Measurements from ENCODE around the gene MAP4K3. TPM values are rescaled to one million over a fixed set of nuclear protein-coding genes. Genes with fewer than 3 reads are reported as not detected.

MAP4K3 gene
- total RNA-seq, 1 experiment from 2014 or later: 36.0 TPM

DNA sequence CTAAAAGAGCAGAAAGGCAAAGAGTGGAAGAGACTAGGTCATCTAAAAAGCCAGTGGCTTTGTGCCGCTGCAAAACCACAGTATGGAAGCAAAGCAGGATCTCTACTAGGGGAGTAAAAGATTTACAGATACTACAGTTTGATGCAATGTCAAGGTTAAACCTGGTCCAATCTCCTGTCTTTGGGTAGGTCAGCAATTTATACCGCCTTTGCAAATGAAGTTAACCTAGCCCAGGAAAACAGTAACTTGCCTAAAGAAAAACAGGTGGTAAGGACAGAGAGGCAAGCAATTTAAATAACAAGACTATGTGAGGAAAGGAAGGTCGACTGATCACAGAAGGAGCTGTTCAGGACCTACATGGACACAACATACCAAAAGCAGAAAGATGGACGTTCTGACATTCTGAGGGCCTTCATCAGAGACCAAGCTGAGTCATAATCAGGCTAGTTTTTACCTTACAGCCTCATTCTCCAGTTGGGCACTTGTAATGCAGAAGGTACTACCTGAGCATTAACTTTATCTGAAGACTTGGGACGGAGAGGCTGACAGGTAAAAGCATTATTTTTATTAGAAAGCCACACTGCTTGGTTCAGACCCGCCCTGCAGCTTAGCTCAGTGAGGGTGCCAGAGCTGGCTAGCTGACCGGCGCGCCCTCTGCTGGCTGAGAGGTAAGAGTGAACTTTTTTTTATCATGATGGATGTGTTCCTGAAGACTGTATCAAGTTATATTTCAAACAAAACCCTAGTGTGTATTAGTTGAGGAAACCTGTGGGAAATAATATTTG is 209.3 kb downstream of the MAP4K3 start:
- no peaks in the 10 kb centered on the region for H3K27me3 Mint-ChIP-seq (ENCODE audit: insufficient read depth, unreplicated experiment)
- BruUV-seq (replicated peaks): no TSS peak
- DNase-seq (ENCODE audit: unreplicated experiment): peak; percentile 65

DNA sequence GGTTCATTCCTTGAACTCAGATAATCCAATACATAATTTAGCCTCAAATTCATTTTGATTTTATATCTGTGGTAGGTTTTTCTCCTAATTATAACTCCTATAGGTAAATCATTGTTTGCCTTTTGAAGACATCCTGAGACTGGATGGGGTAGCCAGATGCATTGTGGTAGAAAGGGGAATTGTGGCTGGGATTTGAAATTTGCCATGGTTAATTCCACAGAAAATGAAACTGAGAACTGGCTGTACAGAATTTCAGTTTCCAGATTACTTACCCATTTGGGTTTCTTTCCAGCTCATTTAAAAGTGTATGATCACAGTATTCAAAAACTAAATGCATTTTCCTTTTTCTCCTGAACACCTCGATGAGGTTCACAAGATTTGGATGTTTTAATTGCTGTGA is 211.5 kb downstream of the MAP4K3 start:
- TF ChIP-seq, protein P1, sequence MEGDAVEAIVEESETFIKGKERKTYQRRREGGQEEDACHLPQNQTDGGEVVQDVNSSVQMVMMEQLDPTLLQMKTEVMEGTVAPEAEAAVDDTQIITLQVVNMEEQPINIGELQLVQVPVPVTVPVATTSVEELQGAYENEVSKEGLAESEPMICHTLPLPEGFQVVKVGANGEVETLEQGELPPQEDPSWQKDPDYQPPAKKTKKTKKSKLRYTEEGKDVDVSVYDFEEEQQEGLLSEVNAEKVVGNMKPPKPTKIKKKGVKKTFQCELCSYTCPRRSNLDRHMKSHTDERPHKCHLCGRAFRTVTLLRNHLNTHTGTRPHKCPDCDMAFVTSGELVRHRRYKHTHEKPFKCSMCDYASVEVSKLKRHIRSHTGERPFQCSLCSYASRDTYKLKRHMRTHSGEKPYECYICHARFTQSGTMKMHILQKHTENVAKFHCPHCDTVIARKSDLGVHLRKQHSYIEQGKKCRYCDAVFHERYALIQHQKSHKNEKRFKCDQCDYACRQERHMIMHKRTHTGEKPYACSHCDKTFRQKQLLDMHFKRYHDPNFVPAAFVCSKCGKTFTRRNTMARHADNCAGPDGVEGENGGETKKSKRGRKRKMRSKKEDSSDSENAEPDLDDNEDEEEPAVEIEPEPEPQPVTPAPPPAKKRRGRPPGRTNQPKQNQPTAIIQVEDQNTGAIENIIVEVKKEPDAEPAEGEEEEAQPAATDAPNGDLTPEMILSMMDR (IDR thresholded peaks at IDR 0.05; ENCODE audit: unreplicated experiment): no peak
- no peaks in the 10 kb centered on the region for H3K36me3 Mint-ChIP-seq (ENCODE audit: insufficient read depth, unreplicated experiment)
- H3K9me3 Mint-ChIP-seq (ENCODE audit: unreplicated experiment): no peaks in the 10 kb centered on the region
- no peak overlapping the region for H3K27ac Mint-ChIP-seq (ENCODE audit: low read depth, unreplicated experiment)
- ChIA-PET POLR2A (interaction anchor here (0.9 to 2.3 kb wide), 4 partner anchors 99 to 161 kb away, joined by 3 to 10 read pairs (median 5); partner anchors contain the start of gene SOS1), CTCF (interaction anchor here (0.5 to 6.4 kb wide), 4 partner anchors 10 to 177 kb away, joined by 3 to 184 read pairs (median 3); no protein-coding TSS in a partner anchor)
- no TSS peak for BruUV-seq (replicated peaks)
- H3K4me3 Mint-ChIP-seq (ENCODE audit: unreplicated experiment): no peak overlapping the region
- peaks cover 5% of the 10 kb centered on the region for H3K4me1 Mint-ChIP-seq (ENCODE audit: insufficient read depth, unreplicated experiment)
- no peak for DNase-seq (ENCODE audit: unreplicated experiment)
- intact Hi-C loops (cut with micrococcal nuclease): loop anchor here (5.0 kb wide), 1 partner anchor 473 kb away; the partner anchor contains the start of gene SRSF7
- H3K27me3 Mint-ChIP-seq (ENCODE audit: insufficient read depth, unreplicated experiment): no peaks in the 10 kb centered on the region

More for the DNA sequence above, 209.3 kb downstream of the MAP4K3 start:
- no peaks in the 10 kb centered on the region for H3K36me3 Mint-ChIP-seq (ENCODE audit: insufficient read depth, unreplicated experiment)
- TF ChIP-seq, protein P1 (IDR thresholded peaks at IDR 0.05; ENCODE audit: unreplicated experiment): peak; percentile 71
- ChIA-PET POLR2A (interaction anchor here (0.7 to 4.2 kb wide), 4 partner anchors 60 to 171 kb away, joined by 3 to 59 read pairs (median 6); partner anchors contain the start of gene SOS1), CTCF (interaction anchor here (0.5 to 6.4 kb wide), 30 partner anchors 10 to 280 kb away, joined by 3 to 184 read pairs (median 4); partner anchors contain the start of gene SOS1)
- no peaks in the 10 kb centered on the region for H3K9me3 Mint-ChIP-seq (ENCODE audit: unreplicated experiment)
- H3K27ac Mint-ChIP-seq (ENCODE audit: low read depth, unreplicated experiment): no peak overlapping the region
- H3K4me3 Mint-ChIP-seq (ENCODE audit: unreplicated experiment): no peak overlapping the region
- peaks cover 5% of the 10 kb centered on the region for H3K4me1 Mint-ChIP-seq (ENCODE audit: insufficient read depth, unreplicated experiment)
- intact Hi-C loops (cut with micrococcal nuclease): loop anchor here (1.0 to 5.0 kb wide), 3 partner anchors 108 to 476 kb away; partner anchors contain the start of gene SRSF7

DNA sequence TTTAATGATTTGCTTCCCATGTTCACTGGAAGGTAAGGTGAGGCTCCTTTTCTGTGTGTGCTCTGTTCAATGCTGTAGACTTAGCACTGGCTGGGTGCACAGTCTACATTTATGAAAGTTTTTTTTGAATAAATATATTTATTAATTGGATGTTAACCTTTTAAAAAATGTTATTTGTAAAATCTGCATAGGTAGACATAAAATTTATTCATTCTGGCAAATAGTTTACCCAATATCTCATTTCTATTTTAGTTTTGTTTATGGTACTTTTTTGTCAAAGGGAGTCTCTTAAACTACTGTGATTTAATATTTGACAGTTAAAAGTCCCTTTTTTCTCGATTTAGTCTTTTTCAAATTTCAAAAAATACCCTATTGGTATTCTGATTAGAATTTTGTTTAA is 213.2 kb downstream of the MAP4K3 start:
- Mint-ChIP-seq H3K27me3 (ENCODE audit: insufficient read depth, unreplicated experiment) (no peaks in the 10 kb centered on the region), H3K4me1 (ENCODE audit: insufficient read depth, unreplicated experiment) (peaks cover 5% of the 10 kb centered on the region), H3K36me3 (ENCODE audit: insufficient read depth, unreplicated experiment) (no peaks in the 10 kb centered on the region), H3K9me3 (ENCODE audit: unreplicated experiment) (no peaks in the 10 kb centered on the region), H3K4me3 (ENCODE audit: unreplicated experiment) (no peak overlapping the region), H3K27ac (ENCODE audit: low read depth, unreplicated experiment) (no peak overlapping the region)
- no TSS peak for BruUV-seq (replicated peaks)
- DNase-seq (ENCODE audit: unreplicated experiment): no peak
- POLR2A ChIA-PET: interaction anchor here (0.6 kb wide), 1 partner anchor 59 kb away, joined by 3 read pairs; no protein-coding TSS in a partner anchor
- TF ChIP-seq, protein P1 (IDR thresholded peaks at IDR 0.05; ENCODE audit: unreplicated experiment): no peak
- CTCF ChIA-PET: interaction anchor here (0.9 kb wide), 1 partner anchor 276 kb away, joined by 3 read pairs; no protein-coding TSS in a partner anchor
- intact Hi-C loops (cut with micrococcal nuclease): no loop called here

DNA sequence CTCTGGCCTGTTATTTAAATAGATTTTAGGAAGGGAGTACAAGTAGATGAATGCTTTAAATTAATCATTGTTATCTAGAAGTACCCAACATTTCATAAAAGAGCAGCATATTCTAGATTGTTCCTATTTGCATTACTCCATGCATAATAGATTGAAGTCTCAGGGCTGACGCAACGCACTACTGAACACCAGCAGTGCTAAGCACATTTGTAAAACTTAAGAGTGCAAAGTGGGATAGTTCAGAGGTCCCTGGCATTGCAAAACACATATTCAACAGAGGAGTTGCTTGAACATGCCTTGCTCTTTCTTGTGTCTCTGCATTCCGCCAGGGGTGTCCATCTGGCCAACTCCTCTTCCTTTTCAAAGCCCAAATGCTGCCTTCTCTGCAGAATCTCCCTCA is 215.6 kb downstream of the MAP4K3 start:
- H3K36me3 Mint-ChIP-seq (ENCODE audit: insufficient read depth, unreplicated experiment): no peaks in the 10 kb centered on the region
- BruUV-seq (replicated peaks): no TSS peak
- no peaks in the 10 kb centered on the region for H3K9me3 Mint-ChIP-seq (ENCODE audit: unreplicated experiment)
- no peak overlapping the region for H3K4me3 Mint-ChIP-seq (ENCODE audit: unreplicated experiment)
- DNase-seq (ENCODE audit: unreplicated experiment): no peak
- ChIA-PET POLR2A (no interaction called here), CTCF (no interaction called here)
- no peaks in the 10 kb centered on the region for H3K27me3 Mint-ChIP-seq (ENCODE audit: insufficient read depth, unreplicated experiment)
- intact Hi-C loops (cut with micrococcal nuclease): no loop called here
- TF ChIP-seq, protein P1 (IDR thresholded peaks at IDR 0.05; ENCODE audit: unreplicated experiment): no peak
- H3K27ac Mint-ChIP-seq (ENCODE audit: low read depth, unreplicated experiment): no peak overlapping the region
- H3K4me1 Mint-ChIP-seq (ENCODE audit: insufficient read depth, unreplicated experiment): no peaks in the 10 kb centered on the region

All from MCF 10A (cell line).